CD4-positive, alpha-beta T cell (primary cell): ENCODE results near the gene MAGI3. TPM values are rescaled to one million over a fixed set of nuclear protein-coding genes. Genes with fewer than 3 reads are reported as not detected.
"Not testable (repeated sequence)": the region's sequence is repeated elsewhere in the genome, so short reads cannot be mapped to it uniquely, and the experiment has no call there.

Source experiments
- ATAC-seq: fragments of 200-7000 bp; cut with Tn5 transposase; one replicate; pipeline ENCODE4 v1.10.0; 2022; ENCODE audit warnings: mild to moderate bottlenecking; ENCODE audit not compliant: poor library complexity
- CTCF ChIA-PET: fragments of 350-600 bp; sonication (Branson Sonifier 250); formaldehyde crosslinking; loops from one replicate; lab custom pipeline; 2021; ENCODE audit warnings: antibody characterized with exemption, inconsistent platforms; lab: Charles Lee
- POLR2A ChIA-PET: fragments of 350-600 bp; sonication (Branson Sonifier 250); formaldehyde crosslinking; loops from one replicate; lab custom pipeline; 2021; ENCODE audit warnings: antibody characterized with exemption, inconsistent platforms; lab: Charles Lee
- DNase-seq, 14 experiments: peaks; one replicate each; pipeline ENCODE4 v3.0.0-alpha.2; 2013 to 2020; ENCODE audit warnings: mixed read lengths in 2 of 14
- H3K27ac ChIP-seq, 2 donors: one replicate each; pipeline versions ENCODE4 v1.5.1 to v1.7.0; 2013; ENCODE audit warnings: low read length in 2 of 2, low read depth in 1 of 2, mild to moderate bottlenecking in 1 of 2
- H3K27me3 ChIP-seq, 2 experiments: 1 replicate in 1 of 2; 2 replicates in 1 of 2; pipeline versions ENCODE4 v1.6.1 to v1.7.0; 2013; ENCODE audit warnings: low read length in 2 of 2, control low read depth in 1 of 2, mild to moderate bottlenecking in 1 of 2, moderate library complexity in 1 of 2; ENCODE audit not compliant: insufficient read depth in 2 of 2, control insufficient read depth in 1 of 2
- H3K36me3 ChIP-seq: one replicate; pipeline ENCODE4 v1.6.1; 2013; ENCODE audit warnings: low read length, control low read depth; ENCODE audit not compliant: insufficient read depth
- H3K4me1 ChIP-seq: one replicate; pipeline ENCODE4 v1.6.1; 2013; ENCODE audit warnings: low read length, control low read depth; ENCODE audit not compliant: insufficient read depth
- H3K4me3 ChIP-seq: one replicate; pipeline ENCODE4 v1.5.1; 2013; ENCODE audit warnings: mild to moderate bottlenecking, low read length, moderate library complexity
- H3K9me3 ChIP-seq, 2 experiments: 1 replicate in 1 of 2; 2 replicates in 1 of 2; pipeline versions ENCODE4 v1.6.1 to v1.7.0; 2013; ENCODE audit warnings: low read length in 2 of 2, mild to moderate bottlenecking in 2 of 2, control low read depth in 1 of 2, moderate library complexity in 1 of 2; ENCODE audit not compliant: control insufficient read depth in 1 of 2, insufficient read depth in 1 of 2
- H3K27ac Mint-ChIP-seq: one replicate; pipeline ENCODE4 v1.8.0; 2020; ENCODE audit warnings: mixed read lengths
- H3K27me3 Mint-ChIP-seq: one replicate; pipeline ENCODE4 v1.8.0; 2021; ENCODE audit warnings: mixed read lengths
- H3K36me3 Mint-ChIP-seq: one replicate; pipeline ENCODE4 v1.8.0; 2021; ENCODE audit warnings: low read depth, mixed read lengths
- H3K4me1 Mint-ChIP-seq: one replicate; pipeline ENCODE4 v1.8.0; 2021; ENCODE audit warnings: low read depth, mixed read lengths
- H3K4me3 Mint-ChIP-seq: one replicate; pipeline ENCODE4 v1.8.0; 2020; ENCODE audit warnings: mild to moderate bottlenecking, mixed read lengths
- H3K9me3 Mint-ChIP-seq: one replicate; pipeline ENCODE4 v1.8.0; 2020; ENCODE audit warnings: mixed read lengths
- intact Hi-C, 2 experiments: fragments of 100-400 bp; cut with DNase I in 1 of 2; cut with micrococcal nuclease in 1 of 2; formaldehyde crosslinking; loops; one replicate each; pipeline versions ENCODE4 v1.15.1 to v1.9.0; 2023 to 2025; cut with DNase I, micrococcal nuclease
- total RNA-seq, 174 experiments: library from RNA in 2 of 174; stranded (reverse) in 2 of 174; gene quantifications; one replicate each; pipeline ENCODE4 v1.2.3 and lab custom pipeline; 2021 to 2026
- TF ChIP-seq, protein P1 (sequence below): fragments of 200-600 bp; IDR thresholded peaks from one replicate; pipeline ENCODE4 v1.8.0; 2022; ENCODE audit warnings: antibody characterized with exemption, mild to moderate bottlenecking

Gene MAGI3
- total RNA-seq, 2 experiments from 2014 or later = 6.7 to 8.7 TPM

DNA sequence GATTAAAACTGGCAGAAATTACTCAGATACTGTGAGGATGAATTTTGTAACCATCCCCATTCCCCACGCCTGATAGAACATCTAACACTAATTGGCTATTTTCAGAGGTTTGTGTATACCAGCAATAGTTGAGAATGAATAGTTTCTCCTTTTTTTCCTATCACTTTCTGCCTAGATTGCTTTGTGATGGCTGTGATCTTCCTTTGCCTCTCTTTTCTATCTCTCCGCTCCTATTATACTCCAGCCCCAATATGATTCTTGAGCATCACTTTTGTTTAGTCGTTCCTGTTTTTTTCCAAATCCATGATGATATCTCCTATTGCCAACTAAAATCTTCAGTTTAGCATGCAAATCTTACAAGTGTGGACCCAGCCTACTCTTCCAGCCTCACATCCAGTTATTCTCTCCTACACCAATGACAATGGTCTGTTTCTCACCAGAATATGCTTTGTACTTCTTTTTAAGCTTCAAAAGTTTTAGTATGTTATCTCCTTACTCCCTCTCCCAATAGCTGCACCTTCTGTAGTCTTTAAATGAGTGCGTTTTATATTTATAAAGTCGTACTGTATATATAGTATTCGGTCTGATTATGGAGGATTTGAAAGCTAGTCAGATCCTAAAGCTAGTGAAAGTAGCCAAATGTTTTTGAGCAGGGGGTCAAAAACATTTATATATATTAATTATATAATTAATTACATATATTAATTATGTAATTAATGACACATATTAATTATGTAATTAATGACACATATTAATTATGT lies 25.2 kb downstream of the MAGI3 start:
- Histone ChIP-seq H3K36me3 (no peaks in the 10 kb centered on the region), H3K9me3 (no peaks in the 10 kb centered on the region), H3K27me3 (no peaks in the 10 kb centered on the region), H3K27ac (no peak overlapping the region), H3K4me1 (no peaks in the 10 kb centered on the region), H3K4me3 (no peak overlapping the region)
- TF ChIP-seq, protein P1, sequence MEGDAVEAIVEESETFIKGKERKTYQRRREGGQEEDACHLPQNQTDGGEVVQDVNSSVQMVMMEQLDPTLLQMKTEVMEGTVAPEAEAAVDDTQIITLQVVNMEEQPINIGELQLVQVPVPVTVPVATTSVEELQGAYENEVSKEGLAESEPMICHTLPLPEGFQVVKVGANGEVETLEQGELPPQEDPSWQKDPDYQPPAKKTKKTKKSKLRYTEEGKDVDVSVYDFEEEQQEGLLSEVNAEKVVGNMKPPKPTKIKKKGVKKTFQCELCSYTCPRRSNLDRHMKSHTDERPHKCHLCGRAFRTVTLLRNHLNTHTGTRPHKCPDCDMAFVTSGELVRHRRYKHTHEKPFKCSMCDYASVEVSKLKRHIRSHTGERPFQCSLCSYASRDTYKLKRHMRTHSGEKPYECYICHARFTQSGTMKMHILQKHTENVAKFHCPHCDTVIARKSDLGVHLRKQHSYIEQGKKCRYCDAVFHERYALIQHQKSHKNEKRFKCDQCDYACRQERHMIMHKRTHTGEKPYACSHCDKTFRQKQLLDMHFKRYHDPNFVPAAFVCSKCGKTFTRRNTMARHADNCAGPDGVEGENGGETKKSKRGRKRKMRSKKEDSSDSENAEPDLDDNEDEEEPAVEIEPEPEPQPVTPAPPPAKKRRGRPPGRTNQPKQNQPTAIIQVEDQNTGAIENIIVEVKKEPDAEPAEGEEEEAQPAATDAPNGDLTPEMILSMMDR = no peak
- peaks cover 8% of the 10 kb centered on the region for H3K9me3 Mint-ChIP-seq
- H3K4me1 Mint-ChIP-seq = peaks cover 5% of the 10 kb centered on the region
- H3K36me3 Mint-ChIP-seq = no peaks in the 10 kb centered on the region
- ATAC-seq = no peak
- intact Hi-C loops = loop anchor here in 1 of 2 experiments (10.0 kb wide), 1 partner anchor 459 kb away; the partner anchor contains the start of gene PTPN22
- H3K27ac Mint-ChIP-seq = no peak overlapping the region
- POLR2A ChIA-PET = interaction anchor here (1.0 to 3.6 kb wide), 5 partner anchors 19 to 343 kb away, joined by 3 to 16 read pairs (median 3); partner anchors contain the start of genes LRIG2 and MAGI3
- CTCF ChIA-PET = interaction anchor here (0.6 kb wide), 1 partner anchor 1006 kb away, joined by 6 read pairs; no protein-coding TSS in a partner anchor
- H3K4me3 Mint-ChIP-seq = no peak overlapping the region
- no peaks in the 10 kb centered on the region for H3K27me3 Mint-ChIP-seq
- peak in 1 of 14 experiments; percentile 27 for DNase-seq

- H3K9me3 ChIP-seq, CTCF ChIA-PET, H3K27me3 ChIP-seq, H3K27me3 Mint-ChIP-seq, H3K4me1 ChIP-seq, DNase-seq, H3K36me3 Mint-ChIP-seq, H3K4me3 Mint-ChIP-seq, H3K27ac ChIP-seq, H3K36me3 ChIP-seq, H3K4me1 Mint-ChIP-seq, H3K27ac Mint-ChIP-seq, H3K9me3 Mint-ChIP-seq, ATAC-seq, H3K4me3 ChIP-seq: not testable (repeated sequence)
- POLR2A ChIA-PET = interaction anchor here (1.0 to 3.6 kb wide), 4 partner anchors 20 to 28 kb away, joined by 3 to 16 read pairs (median 7); partner anchors contain the start of gene MAGI3
- intact Hi-C loops = loop anchor here in 1 of 2 experiments (10.0 kb wide), 1 partner anchor 459 kb away; the partner anchor contains the start of gene PTPN22
These were observed 25.8 kb downstream of the MAGI3 start for GRCh38 chr1:113416071-113416470.

- no peak overlapping the region for H3K4me3 ChIP-seq
- no peaks in the 10 kb centered on the region for H3K27me3 Mint-ChIP-seq
- ChIA-PET POLR2A (interaction anchor here (3.6 kb wide), 1 partner anchor 25 kb away, joined by 16 read pairs; no protein-coding TSS in a partner anchor), CTCF (no interaction called here)
- no peak for ATAC-seq
- TF ChIP-seq, protein P1 = no peak
- H3K27me3 ChIP-seq = no peaks in the 10 kb centered on the region
- no peaks in the 10 kb centered on the region for H3K36me3 ChIP-seq
- H3K36me3 Mint-ChIP-seq = no peaks in the 10 kb centered on the region
- intact Hi-C loops = loop anchor here in 1 of 2 experiments (10.0 kb wide), 1 partner anchor 458 kb away; the partner anchor contains the start of gene PTPN22
- H3K9me3 ChIP-seq = no peaks in the 10 kb centered on the region
- H3K4me1 Mint-ChIP-seq = peaks cover 5% of the 10 kb centered on the region
- H3K9me3 Mint-ChIP-seq = peaks cover 8% of the 10 kb centered on the region
- H3K27ac ChIP-seq = no peak overlapping the region
- DNase-seq = no peak
- no peaks in the 10 kb centered on the region for H3K4me1 ChIP-seq
- H3K4me3 Mint-ChIP-seq = no peak overlapping the region
- H3K27ac Mint-ChIP-seq = no peak overlapping the region
These were observed 26.2 kb downstream of the MAGI3 start for GRCh38 chr1:113416496-113416895.
